HG02981 (cell line): ENCODE results near the gene TMEM266.
A peak's percentile ranks its signal among the peaks of the same experiment; 100 is the strongest.

Experiments used
- ATAC-seq: cut with Tn5 transposase; IDR thresholded peaks from one replicate; pipeline ENCODE4 v1.9.1; 2021; ENCODE audit warnings: mild to moderate bottlenecking, moderate library complexity; ENCODE audit not compliant: unreplicated experiment

The TMEM266 gene

DNA sequence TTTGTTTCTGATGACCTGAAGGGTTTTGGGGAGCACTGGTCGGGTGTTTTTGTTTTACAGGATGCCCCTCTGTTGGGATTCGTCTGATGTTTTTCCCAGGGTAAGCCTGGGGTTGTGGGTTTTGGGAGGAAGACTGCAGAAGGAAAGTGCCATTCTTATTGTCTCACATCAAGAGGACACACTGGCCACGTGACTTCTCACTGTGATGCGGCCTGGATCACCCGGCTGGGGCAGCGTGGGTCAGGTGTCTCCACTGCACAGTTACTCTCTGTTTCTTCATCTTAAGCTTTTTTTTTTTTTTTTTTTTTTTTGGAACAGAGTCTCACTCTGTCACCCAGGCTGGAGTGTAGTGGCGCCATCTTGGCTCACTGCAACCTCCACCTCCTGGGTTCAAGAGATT lies 120.5 kb downstream of the TMEM266 start:
- no peak for ATAC-seq

- peak; percentile 46 for ATAC-seq
Observed at GRCh38 chr15:76181705-76182107, 121.9 kb downstream of the TMEM266 start.

DNA sequence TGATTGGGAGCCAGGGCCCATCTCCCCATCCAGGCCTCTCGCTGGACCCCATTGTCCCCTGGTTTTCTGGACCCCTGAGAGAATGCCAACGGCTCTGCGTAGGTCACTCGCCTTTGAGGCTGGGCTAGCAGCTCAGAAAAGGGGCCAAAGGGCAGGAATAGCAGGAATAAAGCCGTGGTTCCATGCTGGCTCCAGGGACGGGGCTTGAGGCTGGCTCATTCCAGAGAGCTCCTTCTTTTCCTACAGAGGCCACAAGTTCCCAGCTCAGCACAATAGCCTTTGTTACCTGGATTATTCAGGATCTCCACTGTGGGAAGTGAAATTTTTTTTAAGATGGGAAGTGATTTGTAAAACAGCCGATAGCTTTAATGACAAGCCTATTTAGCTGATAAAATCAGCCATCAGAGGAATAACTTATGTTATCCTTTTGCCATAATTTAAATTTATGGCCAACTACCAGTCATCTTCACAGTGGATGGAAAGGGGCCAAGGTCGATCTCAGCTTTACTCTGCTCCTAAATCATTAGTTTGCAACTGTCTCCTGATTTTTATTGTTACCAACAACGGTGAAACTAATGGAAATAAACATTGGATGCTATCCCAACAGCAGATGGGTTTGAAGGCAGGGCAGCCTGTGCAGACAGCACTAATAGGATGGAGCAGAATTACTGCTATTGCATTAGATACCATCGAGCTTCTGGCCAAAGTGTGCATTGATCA lies 124.3 kb downstream of the TMEM266 start:
- no peak for ATAC-seq

- no peak for ATAC-seq
Observed at GRCh38 chr15:76184650-76185035, 124.9 kb downstream of the TMEM266 start.

DNA sequence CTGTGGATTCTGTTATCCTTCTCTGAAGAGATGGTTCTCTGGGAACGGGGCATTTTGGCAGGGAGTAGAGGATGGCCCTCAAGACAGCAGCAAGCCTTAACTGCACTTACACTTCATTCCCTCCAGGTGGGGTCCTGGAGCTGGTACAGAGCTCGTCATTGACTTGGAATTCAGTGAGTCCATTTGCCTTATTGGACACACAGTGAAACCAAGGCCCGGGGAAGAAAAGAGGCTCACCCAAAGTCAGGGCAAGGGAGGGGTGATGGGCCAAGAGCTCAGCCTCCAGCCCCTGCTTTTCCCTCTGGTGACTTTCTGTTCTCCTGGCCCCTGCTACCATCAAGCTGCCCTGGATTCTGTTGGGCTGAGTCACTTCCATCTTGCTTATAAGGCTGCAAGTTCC lies 125.9 kb downstream of the TMEM266 start:
- ATAC-seq, result no peak

GRCh38 chr15:76187163-76187562 lies 127.4 kb downstream of the TMEM266 start:
- ATAC-seq, result no peak

- ATAC-seq, result no peak
Observed at GRCh38 chr15:76189106-76189505, 129.3 kb downstream of the TMEM266 start.

- no peak for ATAC-seq
Observed at GRCh38 chr15:76190070-76190564, 130.3 kb downstream of the TMEM266 start.

DNA sequence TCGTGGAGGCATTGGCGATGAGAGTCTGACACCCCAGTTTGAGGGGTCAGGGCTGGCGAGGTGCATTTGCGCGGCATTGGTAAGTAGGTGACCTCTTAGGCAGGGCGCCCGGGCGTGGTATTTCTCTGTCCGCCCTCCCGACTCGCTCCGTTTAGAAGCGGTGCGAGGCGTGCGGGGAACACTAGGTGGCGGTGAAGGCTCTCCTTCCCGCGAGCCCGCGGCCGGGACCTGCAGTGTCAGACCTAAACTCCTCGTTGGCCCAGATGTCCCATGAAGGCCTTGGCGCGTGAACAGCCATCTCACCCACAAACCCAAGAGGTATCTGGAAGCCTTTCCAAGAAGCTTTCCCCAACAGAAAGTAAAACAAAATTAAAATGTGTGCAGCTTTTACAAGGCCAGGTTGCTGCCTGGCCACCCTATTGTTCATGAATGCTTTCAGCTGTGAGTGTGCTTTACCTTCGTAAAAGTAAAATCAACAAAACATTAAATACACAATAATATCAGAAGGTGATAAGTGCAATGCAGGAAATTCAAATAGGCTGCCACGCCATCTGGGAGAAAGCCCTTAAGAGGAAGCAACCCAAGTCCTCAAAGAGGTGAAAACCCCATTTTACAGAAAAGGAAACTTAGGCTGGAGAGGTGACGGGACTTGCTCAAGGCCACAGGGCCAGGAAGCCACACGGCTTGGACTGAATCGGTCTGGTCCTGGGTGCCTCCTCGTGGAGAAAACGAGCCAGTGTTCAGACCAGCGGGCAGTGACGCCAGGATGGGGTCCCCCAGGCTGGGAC lies 131.2 kb downstream of the TMEM266 start:
- ATAC-seq, result no peak

- ATAC-seq, result no peak
Observed at GRCh38 chr15:76191539-76192244, 131.9 kb downstream of the TMEM266 start.

- no peak for ATAC-seq
Observed at GRCh38 chr15:76192715-76193114, 132.9 kb downstream of the TMEM266 start.

GRCh38 chr15:76193934-76194333 lies 134.1 kb downstream of the TMEM266 start:
- no peak for ATAC-seq

GRCh38 chr15:76195506-76196268 lies 135.9 kb downstream of the TMEM266 start:
- no peak for ATAC-seq

GRCh38 chr15:76196269-76197231 lies 136.8 kb downstream of the TMEM266 start:
- no peak for ATAC-seq

GRCh38 chr15:76197703-76198455 lies 138.1 kb downstream of the TMEM266 start:
- ATAC-seq, result no peak

- ATAC-seq, result no peak
Observed at GRCh38 chr15:76198456-76199105, 138.8 kb downstream of the TMEM266 start.

DNA sequence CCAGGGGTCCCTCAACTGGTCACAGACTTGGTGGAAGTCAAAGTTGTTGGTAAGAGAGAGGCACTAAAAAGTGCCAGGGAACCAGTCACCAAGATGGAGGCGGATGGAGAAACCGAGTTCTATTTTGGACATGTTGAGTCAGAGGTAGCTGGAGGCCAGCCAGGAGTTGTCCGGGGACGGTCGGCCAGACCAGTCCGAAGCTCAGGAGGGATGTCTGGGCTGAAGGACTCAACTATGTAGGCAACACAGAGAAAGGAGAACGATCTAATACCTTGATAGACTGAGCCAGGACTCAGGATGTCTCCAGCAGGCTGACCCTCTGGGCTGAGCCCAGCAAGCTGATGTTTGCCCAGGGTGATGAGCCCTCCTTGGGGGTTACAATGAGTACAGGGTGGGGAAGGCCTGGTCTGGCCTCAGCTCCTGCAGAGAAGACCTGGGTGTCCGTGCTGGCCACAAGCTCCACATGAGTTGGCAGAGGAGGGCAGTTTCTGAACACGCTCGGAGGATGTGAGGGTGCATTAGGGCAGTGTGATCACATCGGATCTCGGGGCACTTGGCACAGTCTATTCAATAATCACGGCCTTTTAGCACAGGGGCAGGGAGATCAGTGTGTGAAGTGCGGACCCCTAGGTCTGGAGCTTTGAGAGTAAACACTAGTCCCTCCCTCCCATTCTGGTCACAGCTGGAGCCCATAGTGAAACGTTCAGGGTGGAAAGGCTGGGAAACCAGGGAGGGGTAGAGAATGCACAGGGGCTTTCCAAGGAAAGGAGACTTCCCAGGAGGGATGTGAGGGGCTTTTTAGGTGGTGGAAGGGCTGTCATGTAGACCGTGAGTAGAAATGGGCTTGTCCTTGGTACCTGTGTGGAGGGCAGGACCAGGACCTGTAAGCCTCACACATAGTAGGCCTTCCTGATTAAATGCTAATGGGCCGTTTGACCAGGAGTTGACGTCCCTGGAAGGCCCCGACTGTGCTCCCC lies 139.6 kb downstream of the TMEM266 start:
- ATAC-seq, result no peak
